IMR-90 (cell line): ENCODE results near the gene KCTD19. TPM values are rescaled to one million over a fixed set of nuclear protein-coding genes. Genes with fewer than 3 reads are reported as not detected.

Source experiments
- ATAC-seq: fragments of 200-7000 bp; cut with Tn5 transposase; 2 replicates; pipeline ENCODE4 v1.9.1; 2020; ENCODE audit warnings: low read depth, mild to moderate bottlenecking, moderate library complexity
- BruUV-seq: library from RNA; stranded (reverse); fragments of 400-500 nt; replicated peaks from 2 replicates; lab custom pipeline; 2021; lab: Mats Ljungman, UMichigan
- CTCF ChIA-PET: fragments of 300-600 bp; formaldehyde crosslinking; extraction: SDS; loops from one replicate; lab custom pipeline; 2021; ENCODE audit warnings: antibody characterized with exemption; lab: Yijun Ruan, JAX
- POLR2A ChIA-PET: fragments of 300-600 bp; sonication (Branson Sonifier 250); formaldehyde crosslinking; loops from one replicate; lab custom pipeline; 2022; ENCODE audit warnings: antibody characterized with exemption; ENCODE audit not compliant: unreplicated experiment; lab: Charles Lee
- DNase-seq: peaks from one replicate; pipeline ENCODE4 v3.0.0; 2013
- H2AFZ ChIP-seq: replicated peaks from 2 replicates; pipeline ENCODE3; 2013; ENCODE audit warnings: low read length, mild to moderate bottlenecking; ENCODE audit not compliant: poor library complexity
- H2AK5ac ChIP-seq: 2 replicates; pipeline ENCODE4 v1.6.1; 2013; ENCODE audit warnings: low read depth, low read length, inconsistent platforms
- H2AK9ac ChIP-seq: replicated peaks from 2 replicates; pipeline ENCODE3; 2013; ENCODE audit warnings: mild to moderate bottlenecking, low read depth, low read length, moderate library complexity; ENCODE audit not compliant: poor library complexity
- H2BK120ac ChIP-seq: 2 replicates; pipeline ENCODE4 v1.6.1; 2013; ENCODE audit warnings: low read depth, low read length, inconsistent platforms
- H2BK15ac ChIP-seq: 3 replicates; pipeline ENCODE4 v1.6.1; 2013; ENCODE audit warnings: low read depth, low read length, inconsistent platforms
- H2BK20ac ChIP-seq: 2 replicates; pipeline ENCODE4 v1.6.1; 2013; ENCODE audit warnings: low read depth, mild to moderate bottlenecking, inconsistent platforms, low read length, moderate library complexity
- H2BK5ac ChIP-seq: 2 replicates; pipeline ENCODE4 v1.6.1; 2013; ENCODE audit warnings: mild to moderate bottlenecking, low read depth, low read length, inconsistent platforms; ENCODE audit not compliant: poor library complexity, severe bottlenecking
- H3K14ac ChIP-seq: replicated peaks from 2 replicates; pipeline ENCODE4 v1.6.1; 2013; ENCODE audit warnings: low read depth, low read length, inconsistent platforms
- H3K18ac ChIP-seq: 2 replicates; pipeline ENCODE4 v1.6.1; 2013; ENCODE audit warnings: low read depth, low read length, control low read depth
- H3K23ac ChIP-seq: 2 replicates; pipeline ENCODE4 v1.6.1; 2013; ENCODE audit warnings: low read depth, low read length, inconsistent platforms
- H3K27ac ChIP-seq: 2 replicates; pipeline ENCODE4 v1.5.1; 2013; ENCODE audit warnings: mild to moderate bottlenecking, control low read depth, low read length; ENCODE audit not compliant: insufficient read depth
- H3K27me3 ChIP-seq: 2 replicates; pipeline ENCODE4 v1.6.1; 2013; ENCODE audit warnings: low read length; ENCODE audit not compliant: control insufficient read depth, insufficient read depth
- H3K36me3 ChIP-seq: 2 replicates; pipeline ENCODE4 v1.6.1; 2013; ENCODE audit warnings: low read length, mixed read lengths; ENCODE audit not compliant: control insufficient read depth, insufficient read depth
- H3K4ac ChIP-seq: 2 replicates; pipeline ENCODE4 v1.6.1; 2013; ENCODE audit warnings: low read depth, low read length, inconsistent platforms
- H3K4me1 ChIP-seq: 2 replicates; pipeline ENCODE4 v1.6.1; 2013; ENCODE audit warnings: low read length, mixed read lengths; ENCODE audit not compliant: control insufficient read depth, insufficient read depth
- H3K4me2 ChIP-seq: 2 replicates; pipeline ENCODE4 v1.6.1; 2013; ENCODE audit warnings: low read depth, mild to moderate bottlenecking, control low read depth, low read length, moderate library complexity
- H3K4me3 ChIP-seq: 2 replicates; pipeline ENCODE4 v1.5.1; 2013; ENCODE audit warnings: low read depth, mild to moderate bottlenecking, control low read depth, low read length, moderate library complexity; ENCODE audit not compliant: insufficient read depth
- H3K56ac ChIP-seq: 2 replicates; pipeline ENCODE4 v1.6.1; 2013; ENCODE audit warnings: low read length, inconsistent platforms; ENCODE audit not compliant: insufficient read depth; ENCODE audit errors: extremely low read depth
- H3K79me1 ChIP-seq, 2 experiments: 2 replicates each; pipeline ENCODE4 v1.6.1; 2013; ENCODE audit warnings: low read length in 2 of 2, inconsistent platforms in 1 of 2, low read depth in 1 of 2
- H3K9ac ChIP-seq: 2 replicates; pipeline ENCODE4 v1.6.1; 2013; ENCODE audit warnings: low read depth, low read length, control low read depth
- H3K9me1 ChIP-seq: 2 replicates; pipeline ENCODE4 v1.6.1; 2013; ENCODE audit warnings: low read length, inconsistent platforms; ENCODE audit not compliant: insufficient read depth
- H3K9me3 ChIP-seq: 2 replicates; pipeline ENCODE4 v1.6.1; 2013; ENCODE audit warnings: low read length; ENCODE audit not compliant: control insufficient read depth, insufficient read depth
- H4K20me1 ChIP-seq: 2 replicates; pipeline ENCODE4 v1.6.1; 2013; ENCODE audit warnings: low read length, inconsistent platforms; ENCODE audit not compliant: insufficient read depth
- H4K5ac ChIP-seq: 2 replicates; pipeline ENCODE4 v1.6.1; 2013; ENCODE audit warnings: mild to moderate bottlenecking, low read depth, low read length, control low read depth
- H4K8ac ChIP-seq, 2 experiments: 2 replicates each; pipeline ENCODE4 v1.6.1; 2013; ENCODE audit warnings: low read depth in 2 of 2, low read length in 2 of 2, control low read depth in 1 of 2, inconsistent platforms in 1 of 2
- H4K91ac ChIP-seq: 2 replicates; pipeline ENCODE4 v1.6.1; 2013; ENCODE audit warnings: low read depth, low read length, inconsistent platforms; ENCODE audit not compliant: insufficient read depth
- POLR2A ChIP-seq: IDR thresholded peaks from 2 replicates; pipeline ENCODE4 v1.6.1; 2012; ENCODE audit warnings: mild to moderate bottlenecking, low read depth, low read length
- RCOR1 ChIP-seq: IDR thresholded peaks from 2 replicates; pipeline ENCODE4 v1.6.1; 2012; ENCODE audit warnings: mild to moderate bottlenecking, low read length, improper control_type of control experiment; ENCODE audit not compliant: insufficient replicate concordance
- WGBS, 2 experiments: methylation state at CpG; one replicate each; pipeline versions ENCODE4 v1.1.5 to v1.1.7; 2013; ENCODE audit warnings: missing lambda C conversion rate in 2 of 2; ENCODE audit not compliant: insufficient read length in 1 of 2; ENCODE audit errors: extremely low coverage in 2 of 2; 5-methylcytosine and 5-hydroxymethylcytosine counted together
- dilution Hi-C: fragments of 300-500 bp; cut with HindIII; formaldehyde crosslinking; loops from one replicate; pipeline ENCODE4 v1.14.3; 2018; ENCODE audit warnings: low sequenced_read_pairs; ENCODE audit not compliant: unreplicated experiment
- in situ Hi-C: fragments of 300-500 bp; cut with MboI; formaldehyde crosslinking; loops from 3 replicates; pipeline ENCODE4 v1.14.3; 2019; ENCODE audit warnings: low sequenced_read_pairs, inconsistent platforms, mixed read lengths
- intact Hi-C: fragments of 100-400 bp; cut with micrococcal nuclease; formaldehyde crosslinking; loops from 2 replicates; pipeline ENCODE4 v1.10.0; 2022
- polyA plus RNA-seq, 3 experiments: library from polyadenylated mRNA; depleted of rRNA; stranded (reverse); fragments of >200 nt; gene quantifications; 2 replicates each; pipeline ENCODE4 v1.2.3, GENCODE V29; 2012; ENCODE audit warnings: low replicate concordance in 1 of 3
- total RNA-seq: library from RNA; depleted of rRNA; stranded (reverse); fragments of >200 nt; gene quantifications from 2 replicates; pipeline ENCODE4 v1.2.3, GENCODE V29; 2012
- TF ChIP-seq, protein P1 (sequence below): fragments of 150-350 bp; IDR thresholded peaks from 2 replicates; pipeline ENCODE4 v1.6.1; 2016; ENCODE audit warnings: low read depth, mild to moderate bottlenecking, low read length, moderate library complexity, borderline replicate concordance

The KCTD19 gene
- total and polyA plus RNA-seq, 2 of the 4 experiments (the other 2 are of a cell fraction) = under 0.01 to 0.07 TPM

DNA sequence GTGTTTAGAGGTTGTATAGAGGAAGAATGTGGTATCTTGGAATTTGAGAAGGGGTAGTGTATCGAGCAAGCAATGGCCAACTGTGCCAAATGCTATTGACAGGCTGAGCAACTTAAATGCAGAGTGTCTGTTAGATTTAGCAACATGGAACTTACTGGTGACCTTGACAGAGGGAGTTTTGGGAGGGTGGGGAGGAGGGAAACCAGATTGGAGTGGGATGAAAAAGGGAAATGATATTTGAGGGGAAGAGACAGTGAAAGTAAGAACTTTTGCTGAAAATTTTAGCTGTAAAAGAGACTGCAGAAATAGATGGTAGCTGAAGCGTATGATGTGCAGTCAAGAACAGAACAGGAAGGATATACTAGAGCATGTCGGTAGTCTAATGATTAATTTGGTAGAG lies 1.2 kb upstream of the KCTD19 start:
- dilution Hi-C loops (no loop called here), intact Hi-C loops (no loop called here), in situ Hi-C loops (no loop called here)
- Histone ChIP-seq H3K27ac (no peak overlapping the region), H4K20me1 (no peaks in the 10 kb centered on the region), H3K36me3 (no peaks in the 10 kb centered on the region), H3K56ac (no peak overlapping the region), H3K23ac (no peak overlapping the region), H3K4ac (no peak overlapping the region), H2BK20ac (no peak overlapping the region), H3K4me1 (no peaks in the 10 kb centered on the region), H3K18ac (no peak overlapping the region), H2BK5ac (no peak overlapping the region), H2AFZ (no peak overlapping the region), H2AK5ac (no peak overlapping the region), H4K91ac (no peak overlapping the region), H3K9me3 (no peaks in the 10 kb centered on the region), H3K27me3 (peaks cover 4% of the 10 kb centered on the region; the same call in 1 of the 2 replicates), H4K5ac (no peak overlapping the region), H4K8ac (no peak overlapping the region), H2BK15ac (no peak overlapping the region; the same call in 2 of the 3 replicates), H3K9ac (no peak overlapping the region), H3K79me1 (no peaks in the 10 kb centered on the region), H2BK120ac (no peak overlapping the region), H3K4me2 (no peak overlapping the region), H3K4me3 (no peak overlapping the region), H3K9me1 (no peaks in the 10 kb centered on the region), H3K14ac (no peak overlapping the region), H2AK9ac (no peak overlapping the region)
- no peak for ATAC-seq
- CTCF ChIA-PET = interaction anchor here (1.0 kb wide), 1 partner anchor 16 kb away, joined by 3 read pairs; no protein-coding TSS in a partner anchor
- no peak for DNase-seq
- no TSS peak for BruUV-seq
- 43% methylated on average over 1 of the region's 3 CpGs; no CpG with 5 or more reads in 1 of the 2 experiments for WGBS, 2 experiments
- TF ChIP-seq, protein P1, sequence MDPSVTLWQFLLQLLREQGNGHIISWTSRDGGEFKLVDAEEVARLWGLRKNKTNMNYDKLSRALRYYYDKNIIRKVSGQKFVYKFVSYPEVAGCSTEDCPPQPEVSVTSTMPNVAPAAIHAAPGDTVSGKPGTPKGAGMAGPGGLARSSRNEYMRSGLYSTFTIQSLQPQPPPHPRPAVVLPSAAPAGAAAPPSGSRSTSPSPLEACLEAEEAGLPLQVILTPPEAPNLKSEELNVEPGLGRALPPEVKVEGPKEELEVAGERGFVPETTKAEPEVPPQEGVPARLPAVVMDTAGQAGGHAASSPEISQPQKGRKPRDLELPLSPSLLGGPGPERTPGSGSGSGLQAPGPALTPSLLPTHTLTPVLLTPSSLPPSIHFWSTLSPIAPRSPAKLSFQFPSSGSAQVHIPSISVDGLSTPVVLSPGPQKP = no peak
- TF ChIP-seq RCOR1 (no peak), POLR2A (no peak)
- POLR2A ChIA-PET = no interaction called here
